Measurements from ENCODE around the gene PHKG1. TPM values are rescaled to one million over a fixed set of nuclear protein-coding genes. Genes with fewer than 3 reads are reported as not detected.

PHKG1 gene
- total and polyA plus RNA-seq, 10 of the 15 experiments (the other 5 are each of a cell fraction or from before 2014, with no cell fraction given) = 0.08 to 1.6 (median 0.44) TPM

- TF ChIP-seq BCLAF1 (IDR thresholded peaks at IDR 0.05) = no peak
- no peak for TF ChIP-seq ZNF217 (IDR thresholded peaks at IDR 0.05)
- peak; percentile 59; the same call in 1 of the 2 replicates for TF ChIP-seq TAF1 (IDR thresholded peaks at IDR 0.05; ENCODE audit: borderline replicate concordance, low read depth, low read length)
- no peak for TF ChIP-seq NR2C1 (IDR thresholded peaks at IDR 0.05)
- no peak for TF ChIP-seq TCF12 (IDR thresholded peaks at IDR 0.05; ENCODE audit: low read depth, low read length)
- no peak for TF ChIP-seq MYB (IDR thresholded peaks at IDR 0.05; ENCODE audit: borderline replicate concordance, low read depth, low read length)
- no peak for TF ChIP-seq IRF4 (IDR thresholded peaks at IDR 0.05; ENCODE audit: low read depth, low read length)
- no peak for TF ChIP-seq TCF7 (IDR thresholded peaks at IDR 0.05; ENCODE audit: borderline replicate concordance)
- no peak for TF ChIP-seq IRF5 (IDR thresholded peaks at IDR 0.05; ENCODE audit: borderline replicate concordance)
- peak; percentile 99 for TF ChIP-seq POLR2A (IDR thresholded peaks at IDR 0.05; ENCODE audit: low read depth, low read length)
- TF ChIP-seq HSF1 (IDR thresholded peaks at IDR 0.05; ENCODE audit: low read depth, low read length) = no peak
- no peak for TF ChIP-seq ZNF24 (IDR thresholded peaks at IDR 0.05)
- no peak for TF ChIP-seq NFXL1 (IDR thresholded peaks at IDR 0.05; ENCODE audit: borderline replicate concordance)
- TF ChIP-seq SUPT20H (IDR thresholded peaks at IDR 0.05; ENCODE audit: borderline replicate concordance, control insufficient read depth, low read depth, low read length) = no peak
- no peak for TF ChIP-seq SREBF1 (IDR thresholded peaks at IDR 0.05; ENCODE audit: low read length)
- TF ChIP-seq CBX5 (IDR thresholded peaks at IDR 0.05; ENCODE audit: low read depth) = 0 out of 2 replicates have a peak, but pooled peaks have one; percentile 8
- no peak for TF ChIP-seq SP1 (IDR thresholded peaks at IDR 0.05; ENCODE audit: low read depth, low read length)
- TF ChIP-seq FOXM1 (IDR thresholded peaks at IDR 0.05; ENCODE audit: low read depth, low read length) = no peak
- 0 out of 2 replicates have a peak, but pooled peaks have one; percentile 53 for TF ChIP-seq TARDBP (IDR thresholded peaks at IDR 0.05; ENCODE audit: borderline replicate concordance)
- TF ChIP-seq STAT1 (conservative IDR thresholded peaks at IDR 0.05) = 0 out of 2 replicates have a peak, but pooled peaks have one; percentile 25
- no peak for TF ChIP-seq E4F1 (IDR thresholded peaks at IDR 0.05; ENCODE audit: borderline replicate concordance, partially characterized antibody)
- peak in 1 of 2 experiments; percentile 65; a peak in 1 of 4 replicates for TF ChIP-seq BHLHE40 (IDR thresholded peaks at IDR 0.05; ENCODE audit: borderline replicate concordance in 1 of 2, low read depth in 2 of 2, low read length in 1 of 2)
- peak; percentile 88 for TF ChIP-seq BACH1 (IDR thresholded peaks at IDR 0.05; ENCODE audit: borderline replicate concordance)
- TF ChIP-seq JUND (IDR thresholded peaks at IDR 0.05; ENCODE audit: low read depth, low read length) = no peak
These were observed 28.7 kb downstream of the PHKG1 start, which contains the start of gene SUMF2 (continued) for GRCh38 chr7:56063882-56064625.
